RPMI7951 (cell line): ENCODE measurements around the gene C11orf24. TPM values are rescaled to one million over a fixed set of nuclear protein-coding genes. Genes with fewer than 3 reads are reported as not detected.

ENCODE experiments used
- DNase-seq: peaks from one replicate; pipeline ENCODE4 v3.0.0-alpha.2; 2012; ENCODE audit warnings: low read depth
- total RNA-seq: library from RNA; depleted of rRNA; stranded (reverse); fragments of >200 nt; shearing (Covaris generic); gene quantifications from 2 replicates; pipeline ENCODE4 v1.2.3, GENCODE V29; 2014

Gene C11orf24
- total RNA-seq, 1 experiment from 2014 or later = 69.1 TPM

DNA sequence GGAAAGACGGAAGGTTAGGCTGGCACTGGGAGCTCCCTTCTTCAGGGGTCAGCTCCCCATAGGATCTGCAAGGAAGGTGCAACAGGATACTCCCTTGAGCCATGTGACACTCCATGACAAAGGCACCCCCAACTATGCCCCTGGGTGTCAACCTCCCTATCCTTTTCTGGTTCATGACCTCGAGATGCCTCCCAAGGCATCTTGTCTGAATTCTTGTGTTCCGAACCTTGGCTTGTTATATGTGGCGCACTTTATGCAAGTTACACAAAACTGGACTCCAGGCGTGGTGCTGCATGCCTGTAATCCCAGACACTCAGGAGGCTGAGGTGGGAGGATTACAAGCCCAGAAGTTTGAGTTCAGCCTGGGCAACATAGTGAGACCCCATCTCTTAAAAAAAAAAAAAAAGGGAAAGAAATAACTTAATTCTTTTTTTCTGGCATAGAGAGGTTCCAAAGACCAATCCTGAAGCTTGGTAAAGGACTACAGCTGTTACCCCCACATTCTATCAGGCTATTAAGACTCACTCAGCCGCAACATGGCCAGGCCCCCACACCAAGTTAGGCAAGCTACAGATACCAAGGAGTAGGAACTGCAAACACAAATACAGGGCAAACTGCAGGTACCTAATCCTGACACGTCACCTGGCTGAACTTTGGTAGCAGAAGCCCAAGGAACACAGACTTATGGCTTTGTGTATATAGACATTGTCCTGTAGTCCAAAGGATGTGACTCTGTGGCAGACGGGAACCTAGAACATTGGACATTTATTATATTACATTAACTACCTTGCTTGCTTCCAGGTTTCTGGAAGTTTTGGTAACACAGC, 1.4 kb downstream of the C11orf24 start:
- no peak for DNase-seq

DNA sequence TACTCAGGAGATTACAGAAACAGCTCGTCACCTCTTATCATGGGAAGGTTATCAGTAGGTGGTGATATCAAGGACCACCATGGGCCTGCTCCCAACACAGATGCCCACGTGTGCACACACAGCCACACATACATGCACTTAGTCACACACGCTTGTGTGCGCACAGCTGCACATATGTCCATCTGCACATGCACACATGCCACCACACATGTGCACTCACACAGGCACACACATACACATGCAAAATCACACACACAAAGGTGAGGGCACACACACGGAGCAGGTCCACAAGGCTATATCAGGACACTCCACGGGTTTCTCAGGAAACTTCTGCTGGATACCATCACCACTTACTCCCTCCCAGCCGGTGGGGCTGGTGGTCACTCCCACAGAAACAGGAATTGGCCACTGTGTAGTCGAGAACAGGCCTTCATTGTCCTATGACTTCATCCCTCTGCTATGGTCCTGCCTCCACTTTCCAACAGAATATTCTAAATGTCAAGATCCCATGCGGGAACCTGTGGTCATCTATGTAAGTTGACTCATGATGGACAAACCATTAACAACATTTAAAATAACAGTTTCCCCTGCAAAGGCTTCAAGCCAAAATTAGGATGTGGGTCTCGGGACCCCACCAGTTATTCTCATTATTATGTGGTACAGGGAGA, 2.2 kb downstream of the C11orf24 start:
- peak; percentile 80 for DNase-seq

DNA sequence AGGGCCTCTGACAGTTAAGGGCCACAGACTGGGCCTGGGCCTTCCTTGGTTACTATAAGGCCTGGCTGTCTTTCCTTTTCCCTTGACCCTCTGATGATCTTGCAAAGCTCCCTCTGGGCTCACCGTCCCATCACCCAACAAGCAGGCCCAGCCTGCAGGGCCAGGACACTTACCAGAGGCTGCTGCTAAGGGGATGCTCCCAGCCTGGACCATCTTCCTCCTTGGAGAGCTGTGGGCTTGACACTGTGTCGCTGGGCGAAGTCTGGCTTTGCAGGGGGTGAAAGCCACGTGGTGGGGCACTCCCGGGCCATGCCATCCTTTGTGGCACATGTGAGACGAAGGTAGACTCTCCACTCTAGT, 3.9 kb downstream of the C11orf24 start:
- no peak for DNase-seq

DNA sequence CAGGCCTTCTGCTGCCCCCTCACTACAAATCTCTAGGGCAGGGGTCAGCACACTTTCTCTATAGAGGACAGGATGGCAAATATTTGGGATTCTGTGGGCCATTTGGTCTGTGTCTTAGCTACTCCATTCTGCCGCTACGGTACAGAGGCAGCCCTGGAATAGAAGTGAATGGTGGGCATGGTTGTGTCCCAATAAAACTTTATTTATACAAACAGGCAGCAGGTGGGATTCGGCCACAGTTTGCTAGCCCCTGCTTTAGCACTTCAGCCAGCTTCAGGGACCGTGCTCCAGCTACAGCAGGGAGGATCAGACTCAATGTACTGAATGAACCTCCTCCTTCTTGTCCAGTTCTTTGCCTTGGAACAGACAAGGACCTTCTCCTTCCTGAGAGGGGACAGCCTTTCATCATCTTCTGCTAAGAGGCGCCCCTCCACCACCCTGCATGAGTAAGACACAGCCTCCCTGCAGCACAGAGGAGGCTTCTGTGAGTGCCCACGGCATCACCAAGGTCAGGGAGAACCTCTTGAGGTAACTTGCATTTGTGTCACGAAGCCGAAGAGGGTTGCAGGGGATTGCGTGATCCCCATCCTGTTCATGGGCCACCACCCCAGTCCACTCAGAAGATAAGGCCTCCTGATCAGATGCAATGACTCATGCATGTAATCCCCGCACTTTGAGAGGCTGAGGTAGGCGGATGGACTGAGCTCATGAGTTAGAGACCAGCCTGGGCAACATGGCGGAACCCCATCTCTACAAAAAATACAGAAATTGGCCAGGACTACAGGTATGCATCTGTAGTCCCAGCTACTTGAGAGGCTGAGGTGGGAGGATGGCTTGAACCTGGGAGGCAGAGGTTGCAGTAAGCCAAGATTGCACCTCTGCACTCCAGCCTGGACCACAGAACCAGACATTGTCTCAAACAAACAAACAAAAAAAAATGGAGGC, 4.6 kb downstream of the C11orf24 start:
- no peak for DNase-seq

DNA sequence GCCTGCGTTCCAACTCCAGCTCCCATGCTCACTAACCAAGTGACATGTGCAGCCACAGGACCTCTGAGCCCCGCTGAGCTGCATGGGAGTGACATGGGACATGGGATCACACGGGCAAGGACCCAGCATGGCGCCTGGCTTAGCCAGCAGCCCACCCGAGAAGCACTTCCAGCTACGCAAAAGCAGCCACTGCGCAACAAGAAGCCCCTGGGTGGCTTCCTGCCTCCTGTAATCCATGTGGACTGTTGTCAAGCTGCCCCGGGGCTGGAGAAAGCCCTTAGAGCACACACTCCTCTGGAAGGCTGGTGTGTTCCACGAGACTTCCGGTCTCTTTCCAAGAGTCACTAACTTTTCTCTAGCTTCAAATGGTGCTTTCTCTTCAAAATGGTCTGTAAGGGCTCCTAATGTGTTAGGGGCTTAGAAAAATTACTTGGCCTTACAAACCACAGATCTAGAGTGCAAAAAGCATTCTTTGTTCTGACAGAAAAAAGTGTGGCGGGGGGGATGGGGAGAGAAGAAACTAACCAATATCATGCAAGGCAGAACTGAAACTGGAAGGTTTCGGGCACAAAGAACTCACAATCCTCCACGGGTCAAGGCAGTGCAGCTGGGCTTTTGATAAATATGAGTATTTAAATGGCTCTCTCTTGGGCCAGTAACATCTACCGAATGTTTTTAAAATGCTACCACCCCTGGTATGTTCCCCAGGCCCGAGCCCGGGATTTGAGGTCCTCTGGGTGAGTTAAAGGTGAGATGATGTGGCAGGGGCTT, 5.5 kb downstream of the C11orf24 start:
- DNase-seq = peak; percentile 34

DNA sequence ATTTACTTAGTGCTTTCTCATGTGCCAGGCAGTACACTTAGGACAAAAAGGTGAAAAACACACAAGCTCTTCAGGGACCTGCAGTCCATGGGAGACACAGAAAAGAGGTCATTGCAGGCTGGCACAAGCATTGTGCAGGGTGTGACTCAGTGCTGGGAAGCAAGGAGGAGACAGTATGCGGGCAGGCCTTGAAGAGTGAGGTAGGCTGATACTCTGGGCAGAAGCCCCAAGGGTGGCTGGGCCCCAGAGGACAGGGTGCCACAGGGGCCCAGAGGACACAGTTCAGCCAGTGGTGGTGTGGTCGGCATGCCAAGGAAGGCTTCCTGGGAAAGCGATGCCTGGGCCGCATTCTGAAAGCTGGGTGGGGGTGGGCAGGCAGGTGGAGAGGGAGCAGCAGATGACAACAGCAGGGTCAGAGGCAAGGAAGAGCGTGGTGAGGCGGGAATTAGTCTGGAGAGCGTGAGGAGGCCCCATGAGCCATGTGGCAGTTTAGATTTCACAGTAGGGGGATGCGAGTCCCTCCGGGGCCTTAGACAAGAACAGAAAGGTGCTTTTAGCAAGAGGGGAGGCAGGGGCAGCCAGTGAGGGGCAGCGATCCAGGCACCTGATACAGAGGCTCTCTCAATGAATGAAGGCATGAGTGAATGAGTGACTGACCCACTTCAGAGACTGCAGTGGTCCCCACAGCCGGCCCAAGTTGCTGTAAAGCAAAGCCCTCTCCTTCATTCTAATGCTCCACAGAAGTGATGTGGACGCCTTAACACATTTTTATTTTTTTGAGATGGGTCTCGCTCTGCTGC, 6.8 kb downstream of the C11orf24 start:
- DNase-seq = no peak

DNA sequence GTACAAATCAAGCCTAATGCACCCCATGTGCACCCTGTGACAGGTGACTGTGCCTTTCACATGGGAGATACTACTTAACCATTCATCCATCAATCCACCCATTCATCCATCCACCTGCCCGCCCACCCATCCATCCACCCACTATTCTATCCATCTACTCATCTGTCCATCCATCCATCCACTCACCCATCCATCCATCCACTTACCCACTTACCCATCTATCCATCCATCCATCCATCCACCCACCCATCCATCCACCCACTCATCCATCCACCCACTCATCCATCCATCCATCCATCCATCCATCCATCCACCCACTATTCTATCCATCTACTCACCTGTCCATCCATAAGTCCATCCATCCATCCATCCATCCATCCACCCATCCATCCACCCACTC, 7.5 kb downstream of the C11orf24 start:
- DNase-seq = no peak

DNA sequence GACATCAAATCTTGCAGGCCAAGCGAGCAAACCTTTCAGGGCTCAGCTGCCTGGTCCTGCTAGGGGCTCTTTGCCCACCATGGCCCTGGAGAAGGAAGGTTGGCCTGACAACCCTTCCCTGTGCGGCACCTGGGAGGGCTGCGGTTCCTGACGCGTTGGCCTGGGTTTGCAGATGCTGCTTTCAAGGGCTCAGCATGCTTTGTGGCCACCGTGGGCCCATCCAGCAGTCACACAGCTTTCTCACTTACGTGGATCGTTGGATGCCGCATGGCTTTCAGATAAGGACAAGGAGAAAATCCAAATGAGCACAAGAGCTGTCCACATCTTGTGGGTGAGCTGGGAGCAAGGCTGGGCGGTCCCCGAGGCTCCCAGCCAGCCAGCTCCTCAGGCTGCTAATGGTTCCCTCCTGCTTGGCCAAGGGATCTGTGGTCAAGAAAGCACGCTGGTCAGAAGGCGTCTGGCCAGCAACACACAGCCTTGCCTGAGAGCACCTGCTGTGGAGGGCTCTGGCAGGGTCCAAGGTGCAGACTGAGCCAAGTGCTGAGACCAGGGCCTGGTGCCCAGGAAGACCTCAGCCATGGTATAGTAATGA, 8.2 kb downstream of the C11orf24 start:
- DNase-seq = no peak

DNA sequence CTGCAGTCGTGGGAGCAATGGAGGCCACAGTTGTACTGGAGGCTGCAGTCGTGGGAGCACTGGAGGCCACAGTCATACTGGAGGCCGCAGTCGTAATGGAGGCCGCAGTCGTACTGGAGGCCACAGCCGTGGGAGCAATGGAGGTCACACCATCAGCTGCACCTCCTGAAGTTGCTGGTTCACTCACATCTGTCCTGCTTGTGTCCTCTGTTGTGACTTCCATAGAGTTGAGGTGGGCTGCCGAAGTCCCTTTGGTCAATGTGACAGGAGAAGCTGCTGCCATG, 9.3 kb downstream of the C11orf24 start:
- no peak for DNase-seq

DNA sequence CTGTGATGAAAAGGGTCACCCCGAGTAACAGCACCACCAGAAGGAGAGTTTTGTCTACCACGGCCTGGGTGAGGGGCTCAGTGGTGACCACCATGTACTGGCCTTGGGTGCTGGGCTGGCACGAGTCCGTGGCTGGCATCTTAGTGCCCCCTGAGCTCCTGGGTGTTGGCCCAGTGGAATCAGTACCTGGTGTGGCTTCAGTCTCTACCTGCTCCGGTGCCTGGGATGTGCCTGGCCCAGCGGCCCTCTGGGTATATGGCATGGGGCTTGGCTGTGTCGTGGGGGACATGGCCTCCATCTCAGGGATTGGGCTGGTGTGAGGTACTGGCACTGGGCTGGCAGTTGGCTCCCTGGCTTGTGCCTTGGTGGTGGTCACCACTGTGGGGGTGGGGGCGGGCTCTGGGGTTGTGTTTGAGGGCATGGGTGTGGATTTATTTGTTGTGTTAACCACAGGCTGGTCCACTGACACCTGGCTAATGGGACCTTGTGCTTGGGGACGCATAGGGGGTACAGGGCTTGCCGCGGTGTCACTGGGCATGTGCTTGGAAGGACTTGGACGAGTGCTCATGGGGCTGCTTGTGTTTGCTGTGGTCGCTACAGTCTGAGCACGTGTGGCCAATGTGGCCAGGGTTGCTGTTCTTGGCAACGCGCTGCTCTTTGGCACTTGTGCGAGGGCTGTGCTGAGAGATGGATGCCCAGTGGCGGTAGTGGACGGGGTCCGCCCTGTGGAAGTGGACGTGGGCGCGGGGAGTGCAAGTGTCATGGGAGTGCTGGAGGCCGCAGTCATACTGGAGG, 9.8 kb downstream of the C11orf24 start:
- no peak for DNase-seq

DNA sequence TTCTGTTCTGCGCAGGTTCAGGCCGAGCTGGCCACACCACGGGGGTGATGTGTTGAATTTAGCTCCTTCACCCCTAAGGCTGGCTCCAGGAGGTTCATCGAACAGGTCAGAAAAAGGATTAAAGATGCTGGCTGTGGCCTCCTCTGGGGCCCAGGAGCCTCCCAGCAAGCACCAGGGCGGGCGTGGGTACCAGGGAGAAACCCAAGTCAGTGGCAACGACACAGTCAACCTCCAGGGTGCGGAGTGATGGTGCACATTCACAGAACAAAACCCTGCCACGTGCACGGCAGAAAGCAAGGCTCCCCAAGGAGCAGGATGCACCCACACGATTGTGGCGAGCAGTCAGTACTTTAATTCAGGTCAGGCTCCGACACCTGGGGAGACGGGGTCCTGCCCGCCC, 10.8 kb downstream of the C11orf24 start:
- no peak for DNase-seq

DNA sequence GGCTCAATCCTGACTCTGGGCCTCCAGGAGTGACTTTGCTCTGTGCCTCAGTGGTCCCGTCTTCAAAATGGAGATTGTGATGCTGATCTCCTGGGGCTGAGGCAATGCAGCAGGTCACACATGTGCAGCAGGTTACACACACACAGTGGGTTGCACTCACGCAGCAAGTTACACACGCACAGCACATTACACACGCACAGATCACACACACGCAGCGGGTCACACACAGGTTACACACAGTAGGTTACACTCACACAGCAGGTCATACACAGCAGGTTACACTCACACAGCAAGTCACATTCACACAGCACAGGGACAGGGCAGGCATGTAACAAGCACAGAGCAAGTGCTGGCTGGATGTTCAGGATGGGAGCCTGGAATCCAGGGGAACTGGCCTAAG, 11.3 kb downstream of the C11orf24 start:
- DNase-seq = no peak

DNA sequence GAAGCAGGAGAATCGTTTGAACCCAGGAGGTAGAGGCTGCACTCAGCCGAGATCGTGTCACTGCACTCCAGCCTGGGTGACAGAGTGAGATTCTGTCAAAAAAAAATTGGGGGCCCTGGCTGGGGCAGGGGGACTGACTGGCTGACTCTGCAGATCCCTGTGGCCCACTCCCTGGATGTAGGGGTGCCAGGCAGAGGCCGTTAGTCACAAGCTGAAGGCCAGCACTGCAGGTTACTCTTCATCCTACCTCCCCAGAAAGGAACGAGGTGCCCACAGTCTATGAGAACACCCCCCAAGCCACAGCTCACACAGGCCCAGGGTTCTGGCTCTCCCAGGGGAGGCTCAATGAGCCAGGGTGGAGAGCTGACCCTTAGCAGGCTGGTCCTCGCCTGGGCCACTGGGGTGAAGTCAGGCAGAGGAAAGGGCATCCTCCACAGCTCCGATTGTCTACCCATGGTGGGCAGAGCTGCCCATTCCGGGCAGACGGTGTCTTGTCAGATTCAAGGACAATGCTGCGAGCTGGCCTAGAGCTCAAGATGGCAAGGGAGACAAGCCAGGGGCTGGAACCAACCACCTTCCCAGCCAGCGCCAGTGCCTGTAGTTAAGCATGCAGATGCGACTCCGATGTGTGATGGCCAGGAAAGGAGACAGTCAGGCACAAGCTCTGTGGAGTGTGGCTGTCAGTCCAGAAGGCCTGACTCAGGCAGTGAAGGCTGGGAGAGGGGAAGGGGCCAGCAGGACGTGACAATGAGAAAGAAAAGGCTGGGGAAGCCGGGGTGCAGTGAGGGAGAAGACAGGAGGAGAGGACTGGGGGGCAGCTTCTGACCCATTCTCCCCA, 12.4 kb downstream of the C11orf24 start:
- no peak for DNase-seq

DNA sequence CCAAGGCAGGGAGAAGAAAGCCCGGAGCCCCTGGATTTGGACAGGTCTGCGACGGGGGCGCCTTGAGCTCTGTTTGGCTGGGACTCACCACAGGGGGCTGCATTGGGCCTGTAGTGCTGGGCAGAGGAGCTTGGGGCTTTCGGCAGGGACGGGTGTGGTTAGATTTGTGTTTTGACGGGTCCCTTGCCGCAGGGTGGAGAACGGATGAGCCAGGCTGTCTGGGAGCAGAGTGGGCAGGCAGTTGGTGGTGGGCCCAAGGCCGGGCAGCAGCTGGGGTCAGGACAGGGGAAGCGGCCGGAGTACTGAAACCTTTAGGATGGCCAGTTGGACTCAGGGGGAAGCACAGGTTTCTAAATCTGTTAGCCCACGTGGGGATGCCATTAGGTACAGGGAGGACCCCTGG, 13.4 kb downstream of the C11orf24 start:
- no peak for DNase-seq

DNA sequence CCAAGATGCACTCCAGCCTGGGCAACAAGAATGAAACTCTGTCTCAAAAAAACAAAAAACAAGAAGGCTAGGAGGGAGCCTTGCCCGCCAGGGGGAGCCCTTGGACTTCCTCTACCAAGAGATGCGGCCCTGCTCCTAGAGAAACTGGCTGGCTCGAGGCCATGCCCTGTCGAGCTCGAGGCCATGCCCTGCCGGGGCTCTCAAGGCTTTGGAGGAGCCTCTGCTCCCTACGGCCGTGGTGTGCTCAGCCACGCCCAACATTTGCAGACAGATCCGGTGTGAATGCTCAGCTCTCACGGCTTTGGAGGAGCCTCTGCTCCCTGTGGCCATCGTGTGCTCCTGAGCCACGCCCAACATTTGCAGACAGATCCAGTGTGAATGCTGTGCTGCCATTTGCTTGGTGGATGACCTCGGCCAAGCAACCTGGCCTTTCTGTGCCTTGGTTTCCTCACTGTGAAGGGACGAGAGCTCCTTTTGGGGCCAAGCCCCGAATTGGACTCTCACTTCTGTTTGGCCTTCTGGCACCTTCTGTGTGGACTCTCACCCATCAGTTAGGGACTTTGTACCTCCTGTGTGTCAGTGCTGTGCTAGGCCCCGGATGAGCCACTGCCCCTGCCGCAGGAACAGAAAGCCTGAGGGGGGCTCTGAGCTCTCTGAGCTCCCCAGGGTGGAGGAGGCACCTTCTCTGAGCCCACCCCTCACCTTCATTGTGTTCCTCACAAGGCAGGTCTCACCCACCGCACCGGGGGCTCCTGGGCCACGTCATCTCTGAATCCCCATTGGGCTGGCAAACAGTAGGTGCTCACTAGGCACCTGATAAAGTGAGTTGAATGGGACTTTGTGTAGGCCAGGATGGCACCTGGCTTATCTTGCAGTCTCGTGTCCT, 14.1 kb downstream of the C11orf24 start:
- peak; percentile 90 for DNase-seq

DNA sequence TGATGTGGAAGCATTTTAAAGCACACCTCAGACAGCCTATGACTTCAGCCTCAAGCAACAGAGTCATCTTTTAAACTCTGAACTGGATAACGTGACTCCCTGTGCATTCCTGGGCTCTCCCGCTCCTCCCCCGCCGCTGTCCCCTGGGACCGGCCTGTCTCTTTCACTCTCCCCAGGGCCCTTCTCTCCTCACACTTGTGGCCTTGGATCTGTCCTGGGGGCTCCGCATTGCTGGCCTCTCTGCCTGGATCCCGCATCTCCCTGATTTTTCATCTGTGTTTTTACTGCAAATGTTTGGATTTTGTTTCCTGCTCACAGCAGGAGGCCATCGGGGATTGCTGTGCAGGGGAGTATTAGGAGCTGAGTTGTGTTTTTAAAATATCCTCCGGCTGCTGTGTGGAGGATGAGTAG, 15.4 kb downstream of the C11orf24 start:
- DNase-seq = peak; percentile 74

DNA sequence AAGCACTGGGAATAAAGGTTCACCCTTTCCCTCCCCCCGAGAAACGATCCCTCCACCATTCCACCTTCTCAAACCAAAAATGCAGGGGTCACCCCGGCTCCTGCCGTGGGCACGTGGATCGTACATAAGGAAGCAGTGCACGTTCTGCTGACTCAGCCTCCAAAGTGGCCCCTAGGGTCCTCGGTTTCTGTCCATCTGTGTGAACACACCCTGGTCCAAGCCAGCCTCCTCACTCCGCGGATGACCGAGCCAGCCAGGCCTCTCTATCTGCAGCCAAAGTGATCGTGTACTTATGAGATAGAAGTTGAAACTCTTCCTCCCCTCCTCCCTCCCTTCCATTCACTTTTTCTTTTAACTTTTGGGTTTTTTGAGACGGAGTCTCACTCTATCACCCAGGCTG, 16.2 kb downstream of the C11orf24 start:
- no peak for DNase-seq

DNA sequence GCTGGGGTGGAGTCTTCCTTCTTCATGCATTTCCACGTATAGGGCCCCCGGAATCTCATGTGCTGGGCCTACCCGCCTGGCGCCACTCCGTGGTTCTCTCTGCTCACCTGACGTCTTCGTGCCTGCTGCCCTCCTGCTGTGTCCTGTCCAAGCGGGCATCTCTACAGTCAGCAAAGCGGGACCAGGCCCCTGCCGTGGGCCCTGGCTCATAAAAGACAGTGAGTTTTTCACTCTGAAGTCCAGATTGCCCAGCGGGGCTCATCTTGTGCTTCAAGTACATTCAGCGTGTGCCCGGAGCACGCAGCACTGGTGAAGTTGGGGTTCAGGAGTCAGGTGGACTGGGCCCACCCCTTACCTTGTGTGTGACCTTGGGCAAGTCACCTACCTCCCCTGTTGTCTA, 17.4 kb downstream of the C11orf24 start:
- no peak for DNase-seq
